ENCODE results near the gene SLC6A2.

DNA sequence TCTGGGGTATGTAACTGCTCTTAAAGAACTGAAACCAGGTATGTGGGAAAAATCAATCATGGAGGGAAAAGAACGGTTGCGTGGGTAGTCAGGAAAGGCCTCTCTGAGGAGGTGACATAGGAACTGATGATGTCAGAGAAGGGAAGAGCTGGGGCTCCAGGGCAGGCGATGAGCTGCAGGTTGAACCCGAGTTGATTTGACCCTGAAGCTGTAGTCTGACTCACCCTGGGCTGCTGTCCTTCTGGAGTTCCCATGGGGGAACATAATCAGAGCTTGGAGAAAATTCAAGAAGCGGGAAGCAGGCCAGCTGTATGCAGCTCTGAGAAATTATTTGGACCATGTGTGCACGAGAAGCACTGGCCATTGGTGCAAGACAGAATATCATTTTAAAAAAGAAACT, 16.7 kb downstream of the SLC6A2 start:
- no peak for TF ChIP-seq ZFP30 (CRISPR knock-in tag; IDR thresholded peaks at IDR 0.05)
- TF ChIP-seq SNAI2 (CRISPR knock-in tag; IDR thresholded peaks at IDR 0.05): no peak
- TF ChIP-seq ZNF70 (CRISPR knock-in tag; IDR thresholded peaks at IDR 0.05): no peak
- TF ChIP-seq OSR1 (CRISPR knock-in tag; IDR thresholded peaks at IDR 0.05): no peak
- TF ChIP-seq ESRRG (CRISPR knock-in tag; IDR thresholded peaks at IDR 0.05): no peak
- TF ChIP-seq RARB (CRISPR knock-in tag; IDR thresholded peaks at IDR 0.05): no peak
- TF ChIP-seq, protein P1, sequence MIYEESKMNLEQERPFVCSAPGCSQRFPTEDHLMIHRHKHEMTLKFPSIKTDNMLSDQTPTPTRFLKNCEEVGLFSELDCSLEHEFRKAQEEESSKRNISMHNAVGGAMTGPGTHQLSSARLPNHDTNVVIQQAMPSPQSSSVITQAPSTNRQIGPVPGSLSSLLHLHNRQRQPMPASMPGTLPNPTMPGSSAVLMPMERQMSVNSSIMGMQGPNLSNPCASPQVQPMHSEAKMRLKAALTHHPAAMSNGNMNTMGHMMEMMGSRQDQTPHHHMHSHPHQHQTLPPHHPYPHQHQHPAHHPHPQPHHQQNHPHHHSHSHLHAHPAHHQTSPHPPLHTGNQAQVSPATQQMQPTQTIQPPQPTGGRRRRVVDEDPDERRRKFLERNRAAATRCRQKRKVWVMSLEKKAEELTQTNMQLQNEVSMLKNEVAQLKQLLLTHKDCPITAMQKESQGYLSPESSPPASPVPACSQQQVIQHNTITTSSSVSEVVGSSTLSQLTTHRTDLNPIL (CRISPR knock-in tag; IDR thresholded peaks at IDR 0.05; ENCODE audit: low read depth): no peak

Data from SK-N-SH treated with all-trans-retinoic acid at 6 μM for 48 hours (cell line).